T-helper 22 cell (primary cell): ENCODE results near the gene SNUPN.

Experiments
- DNase-seq: peaks from one replicate; pipeline ENCODE4 v3.0.0-alpha.2; 2020; ENCODE audit warnings: low read depth

Gene SNUPN

DNA sequence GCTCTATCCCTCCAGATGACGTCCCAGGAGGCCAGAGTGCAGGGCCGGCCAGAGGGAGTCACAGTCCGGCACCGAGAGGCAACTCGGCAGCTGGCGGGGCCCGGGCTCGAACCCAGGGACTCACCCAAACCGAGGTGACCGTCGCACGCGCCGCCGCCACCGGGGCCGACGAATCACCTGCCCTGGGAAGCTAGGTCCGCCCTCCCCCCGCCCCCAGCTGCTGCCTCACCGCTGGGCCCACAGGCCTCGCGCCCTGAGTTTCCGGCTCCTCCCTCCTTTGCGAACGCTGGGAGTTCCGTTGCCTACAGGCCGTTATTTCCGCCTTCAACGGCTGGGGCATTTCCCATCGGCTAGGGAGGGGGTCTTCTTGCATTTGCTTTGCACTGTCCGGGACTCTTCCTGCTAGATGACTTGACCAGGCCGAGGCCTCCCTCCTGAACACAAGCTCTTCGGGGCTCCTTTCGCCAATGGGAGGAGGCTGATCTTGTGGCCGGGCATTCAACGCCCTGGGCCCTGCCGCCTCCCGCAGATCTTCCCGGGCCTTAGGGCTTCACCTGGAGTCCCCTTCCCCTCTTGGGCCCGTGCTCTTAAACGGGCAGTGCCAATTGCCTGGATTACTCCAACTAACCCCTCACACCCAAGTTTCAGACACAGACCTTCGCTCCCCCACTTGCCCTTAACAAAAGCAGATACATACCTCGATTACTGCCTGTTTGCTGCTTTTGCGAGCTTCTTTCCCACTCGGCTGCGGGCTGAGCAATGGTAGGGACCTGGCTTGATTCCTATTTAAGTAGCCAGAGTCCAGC lies at the start of gene SNUPN:
Gene SNUPN, minus strand, starts transcription at position 184 of the 806 bp plus-strand sequence. CDS start 4,674 bp downstream, outside the sequence.
- DNase-seq: peak; percentile 88

DNA sequence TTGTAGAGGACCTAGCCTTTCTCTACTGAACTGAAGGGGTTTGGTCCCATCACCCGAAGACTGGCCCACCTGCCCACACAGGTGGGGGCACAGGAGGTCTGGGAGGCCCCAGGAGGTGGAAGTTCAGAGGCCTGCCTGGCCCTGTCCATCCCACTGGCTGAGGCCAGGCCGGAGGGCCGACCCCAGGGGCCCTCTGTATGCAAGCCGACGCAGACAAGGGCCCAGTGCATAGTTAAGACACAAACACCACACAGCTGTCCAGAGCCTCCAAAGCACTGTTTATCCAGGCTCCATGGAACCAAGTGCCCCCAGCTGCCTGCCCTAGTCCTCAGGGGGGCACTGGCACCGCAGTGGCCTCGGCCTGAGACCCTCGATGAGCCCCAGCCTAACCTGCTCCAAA lies 48.8 kb upstream of the SNUPN start:
- DNase-seq: no peak

DNA sequence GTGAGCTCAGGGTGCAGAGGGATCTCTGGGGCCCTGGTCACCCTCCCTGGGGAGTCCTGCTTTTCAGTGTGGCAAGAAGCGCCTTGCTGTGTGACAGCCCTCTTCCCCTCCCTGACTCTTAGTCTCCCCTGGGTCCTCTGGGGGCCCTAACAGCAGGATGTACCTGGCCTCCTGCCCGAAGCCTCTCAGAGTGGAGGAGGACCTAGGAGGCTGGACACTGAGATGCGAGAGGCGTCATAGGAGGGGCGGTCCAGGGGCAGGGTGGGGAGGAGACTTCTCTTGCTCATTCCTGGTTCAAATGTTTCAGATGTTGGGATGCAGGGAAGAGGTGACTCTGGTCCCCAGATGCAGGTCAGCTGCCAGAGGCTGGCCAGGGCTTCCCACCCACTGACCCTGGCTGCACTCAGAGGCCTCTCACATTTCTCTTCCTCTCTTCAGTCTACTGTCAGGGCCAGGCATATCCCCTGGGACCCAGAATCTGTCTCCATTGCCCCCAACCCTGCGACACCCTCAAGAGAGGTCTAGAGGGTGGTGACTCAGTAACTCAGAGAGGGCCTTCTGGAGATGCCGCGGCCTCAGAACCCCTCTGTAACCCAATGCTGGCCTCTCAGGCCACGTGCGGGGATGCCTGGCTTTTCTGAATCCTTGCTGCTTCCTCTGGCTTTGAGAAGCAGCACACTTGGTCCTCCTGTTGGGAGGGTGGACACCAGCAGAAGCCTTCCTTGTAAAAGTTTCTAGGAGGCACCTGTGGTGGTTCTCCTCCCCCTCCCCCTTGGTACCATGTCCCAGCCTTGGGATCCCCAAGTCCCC lies 48.1 kb upstream of the SNUPN start:
- DNase-seq: no peak

DNA sequence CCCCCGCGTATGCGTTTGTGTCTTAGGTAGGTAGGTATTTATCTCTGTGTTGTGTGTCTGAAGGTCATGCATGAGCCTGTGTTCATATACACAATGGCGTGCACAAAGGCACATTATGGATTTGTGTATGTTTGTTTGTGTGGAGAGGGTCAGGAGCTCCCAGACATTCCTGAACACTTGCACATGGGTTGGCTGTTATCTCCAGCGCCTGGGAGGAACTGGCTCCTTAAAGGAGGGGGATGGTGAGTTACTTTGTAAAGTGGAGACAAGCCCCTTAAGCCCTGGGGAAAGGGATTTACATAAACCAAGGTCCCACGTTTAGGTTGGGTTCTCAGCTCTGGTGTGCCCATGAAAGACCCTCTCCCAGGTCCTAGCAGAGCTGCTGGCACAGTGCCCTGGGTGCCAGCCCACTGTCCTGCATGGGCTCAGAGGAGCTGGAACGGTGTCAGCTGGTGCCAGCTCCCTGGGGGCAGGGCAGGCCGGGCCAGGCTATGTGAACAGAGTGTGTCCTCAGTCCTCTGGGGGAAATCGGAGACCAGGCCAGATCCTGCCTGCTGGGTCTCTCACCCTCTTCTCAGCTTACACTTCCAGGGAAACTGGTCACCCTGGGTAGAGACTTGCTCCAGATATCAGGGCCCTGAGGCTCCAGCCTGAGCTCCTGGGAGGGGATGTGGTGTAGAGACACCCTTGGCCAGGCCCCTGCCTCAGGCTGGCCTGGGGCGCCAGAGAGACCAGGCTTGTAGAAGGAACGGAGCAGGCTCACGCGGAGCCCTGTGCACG lies 47.3 kb upstream of the SNUPN start:
- no peak for DNase-seq

DNA sequence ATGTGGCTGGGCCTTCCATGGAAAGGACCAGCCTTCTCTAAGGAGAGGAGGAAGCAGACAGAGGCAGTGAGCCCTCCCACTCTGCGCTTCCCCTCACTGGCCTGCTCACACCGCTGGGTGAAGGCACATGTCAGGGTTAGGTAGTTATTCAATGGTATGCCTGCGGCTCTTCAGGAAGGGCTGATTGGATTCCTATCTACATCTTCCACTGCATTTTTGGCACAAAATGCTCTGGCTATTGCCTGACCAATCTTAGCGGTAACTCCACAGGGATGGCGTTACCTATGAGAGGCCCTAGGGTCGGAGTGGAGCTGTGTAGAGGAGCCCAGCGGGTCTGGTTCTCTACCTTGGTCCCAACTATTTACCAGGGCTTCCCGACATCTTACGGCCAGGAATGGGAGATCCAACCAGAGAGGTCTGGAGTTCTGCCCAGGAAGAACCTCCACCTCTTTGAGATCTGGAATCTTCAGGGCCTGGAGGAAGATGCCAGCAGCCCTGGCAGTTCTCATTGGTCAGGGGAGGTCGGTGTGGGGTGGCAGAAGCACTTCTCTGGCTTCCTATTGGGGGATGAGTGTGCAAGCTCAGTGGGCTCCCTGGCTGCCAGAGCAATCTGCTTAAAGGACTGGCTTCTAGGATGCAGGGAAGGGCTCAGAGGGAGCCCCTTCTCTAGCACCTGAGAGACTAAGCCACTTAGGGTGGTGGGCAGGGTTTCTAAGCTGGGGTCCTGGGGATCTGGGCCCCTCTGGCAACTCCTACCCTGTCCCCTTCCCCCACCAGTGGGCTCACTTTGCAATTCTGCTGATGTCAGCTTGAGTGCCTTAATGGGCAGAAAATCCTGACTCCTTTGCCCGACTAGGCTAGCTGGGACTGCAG lies 46.4 kb upstream of the SNUPN start:
- DNase-seq: no peak

DNA sequence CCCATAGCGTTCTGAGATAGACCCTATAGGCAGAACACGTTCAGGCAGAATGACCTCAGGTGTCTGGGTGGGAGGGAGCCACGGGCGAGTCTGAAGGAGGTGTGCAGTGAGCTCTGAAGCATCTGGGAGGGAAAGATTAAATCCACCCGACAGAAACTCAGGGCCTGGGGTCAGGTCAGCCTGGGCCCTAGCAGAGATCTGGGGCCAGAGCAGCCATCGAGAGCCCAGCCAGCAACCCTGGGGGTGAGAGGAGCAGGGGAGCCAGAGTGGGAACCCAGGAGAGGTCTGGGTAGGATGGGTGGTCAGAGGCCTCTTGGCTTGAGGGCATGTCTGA lies 44.3 kb upstream of the SNUPN start:
- no peak for DNase-seq

DNA sequence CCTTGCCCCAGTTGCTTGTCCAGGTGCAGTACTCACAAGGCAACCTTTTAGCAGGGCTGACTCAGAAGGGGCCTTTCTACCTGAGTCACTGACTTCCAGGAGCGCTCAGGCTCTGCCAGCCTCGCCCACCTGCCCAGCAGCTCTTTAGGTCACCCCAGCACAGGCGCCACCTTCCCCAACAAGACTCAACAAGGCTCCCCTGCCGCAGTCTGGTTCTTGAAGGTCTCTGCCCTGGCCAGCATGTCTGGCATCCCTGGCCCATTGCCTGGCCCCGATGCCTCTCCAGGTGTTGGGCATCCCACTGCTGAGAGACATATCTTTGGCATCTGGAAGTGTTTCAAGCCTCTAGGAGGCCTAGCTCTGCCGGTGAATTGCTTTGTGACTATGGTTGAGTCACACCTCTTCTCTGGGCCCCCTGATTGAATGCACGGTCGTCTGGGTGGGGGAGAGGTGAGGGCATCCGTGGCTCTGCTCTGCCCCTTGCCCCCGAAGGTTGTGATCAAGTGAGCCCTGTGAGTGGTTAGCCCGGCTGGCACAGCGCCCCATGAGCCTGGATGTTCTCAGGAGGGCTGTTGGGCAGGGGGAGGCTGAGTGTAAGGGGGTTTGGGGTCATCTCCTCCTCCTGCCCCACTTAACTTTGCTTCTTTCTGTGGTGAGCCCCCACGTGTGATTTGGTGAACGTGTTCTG lies 43.8 kb upstream of the SNUPN start:
- no peak for DNase-seq

DNA sequence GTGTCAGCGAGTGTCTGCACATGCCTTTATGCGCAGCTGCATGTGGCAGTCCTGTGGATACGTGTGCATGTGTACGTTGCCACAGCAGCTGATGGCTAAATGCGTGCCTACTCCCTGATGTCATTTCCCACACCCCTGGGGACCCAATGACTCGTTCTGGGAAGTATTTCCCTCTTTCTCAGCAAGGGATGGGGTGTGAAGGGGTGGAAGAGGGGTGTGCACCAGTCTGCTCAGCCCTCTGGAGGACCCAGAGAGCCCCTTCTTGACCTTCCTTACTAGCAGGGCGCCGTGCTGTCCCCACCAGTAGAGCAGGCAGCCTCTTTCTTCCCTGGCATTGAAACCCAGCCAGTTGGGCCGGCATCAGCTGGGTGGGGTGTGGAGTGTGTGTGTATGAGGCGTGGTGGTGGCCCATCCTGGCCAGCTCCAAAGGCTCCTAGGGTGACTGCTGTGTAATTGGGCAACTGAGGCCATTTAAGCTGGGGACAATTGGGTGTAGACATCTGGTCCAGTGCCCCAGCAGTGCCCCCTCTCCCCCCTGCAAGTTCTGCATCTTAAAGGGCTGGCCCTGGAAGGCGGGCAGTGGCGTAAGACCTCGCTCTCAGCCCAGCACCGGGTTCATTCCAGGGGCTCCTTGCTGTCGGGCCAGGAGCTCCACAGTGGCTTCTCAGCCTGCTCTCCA lies 41.4 kb upstream of the SNUPN start:
- no peak for DNase-seq

DNA sequence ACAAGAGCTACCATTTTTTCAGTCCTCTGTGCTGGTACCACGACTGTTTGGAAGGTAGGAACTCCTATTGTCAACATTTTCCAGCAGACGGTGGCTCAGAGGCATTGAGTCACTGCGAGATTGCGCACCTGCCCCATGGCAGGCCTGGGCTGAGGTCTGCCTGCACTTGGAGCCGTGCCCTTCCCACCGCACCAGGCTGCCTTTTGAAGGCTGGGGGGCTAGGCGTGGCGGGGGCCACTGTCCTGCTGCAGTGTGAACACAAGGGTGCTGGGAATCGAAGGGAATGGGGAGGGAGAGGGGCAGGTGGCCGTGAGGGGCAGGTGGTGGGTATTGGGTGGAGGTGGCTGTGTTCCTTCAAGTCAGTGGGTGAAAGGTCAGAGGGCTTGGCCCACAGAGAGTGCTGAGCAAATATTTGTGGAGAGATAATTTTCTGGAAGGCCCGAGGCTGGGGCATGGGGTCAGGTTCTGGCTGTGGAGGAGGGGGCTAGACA lies 38.5 kb upstream of the SNUPN start:
- DNase-seq: no peak

DNA sequence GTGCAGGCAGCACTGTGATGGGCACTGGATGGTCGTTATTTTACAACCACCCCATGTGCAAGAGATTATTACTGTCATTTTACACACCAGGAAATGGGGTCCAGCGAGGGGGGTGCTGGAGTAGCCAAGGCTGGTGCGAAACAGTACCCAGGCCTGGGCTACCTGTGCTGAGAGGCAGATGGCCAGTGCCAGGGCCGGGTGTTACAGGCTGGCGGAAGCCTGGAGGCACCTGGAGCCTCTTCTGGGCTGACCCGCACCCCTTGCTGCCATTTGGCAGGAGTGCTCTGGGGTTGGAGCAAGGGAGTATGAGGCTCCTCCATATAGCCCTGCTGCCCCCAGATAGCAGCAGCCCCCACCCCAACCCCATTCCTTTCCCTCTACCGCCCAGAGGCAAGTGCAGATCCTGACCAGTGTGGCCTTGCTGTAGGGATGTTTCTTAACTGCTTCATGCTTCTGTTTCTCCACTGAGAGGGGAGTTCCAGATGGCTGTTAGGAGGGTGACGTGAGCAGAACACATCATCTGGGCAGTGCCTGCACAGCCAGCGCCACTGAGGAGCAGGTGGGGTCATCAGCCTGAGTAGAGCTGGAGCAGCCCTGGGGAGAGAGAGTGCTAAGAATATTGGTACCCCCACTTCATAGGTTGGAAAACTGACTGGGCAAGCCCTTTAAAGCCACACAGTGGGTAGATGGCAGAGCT lies 37.4 kb upstream of the SNUPN start:
- no peak for DNase-seq

DNA sequence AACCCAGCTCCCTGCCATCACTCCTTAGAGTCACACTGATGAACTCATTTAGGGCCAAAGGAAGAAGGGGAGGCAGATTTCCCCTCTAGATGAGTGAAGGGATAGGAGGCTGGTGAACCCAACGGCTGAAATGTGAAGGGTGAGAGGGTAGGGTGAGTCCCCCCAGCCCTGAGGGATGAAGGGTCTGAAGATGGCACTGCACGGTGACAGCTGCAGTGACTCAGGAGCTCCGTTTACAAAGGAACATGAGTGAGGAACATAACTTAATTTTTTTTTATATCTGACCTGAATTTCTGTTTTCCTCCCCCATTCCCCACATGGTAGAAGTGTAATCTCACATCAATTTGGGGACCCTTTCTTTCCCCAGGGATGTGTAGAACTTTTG lies 36.2 kb upstream of the SNUPN start:
- DNase-seq: no peak

DNA sequence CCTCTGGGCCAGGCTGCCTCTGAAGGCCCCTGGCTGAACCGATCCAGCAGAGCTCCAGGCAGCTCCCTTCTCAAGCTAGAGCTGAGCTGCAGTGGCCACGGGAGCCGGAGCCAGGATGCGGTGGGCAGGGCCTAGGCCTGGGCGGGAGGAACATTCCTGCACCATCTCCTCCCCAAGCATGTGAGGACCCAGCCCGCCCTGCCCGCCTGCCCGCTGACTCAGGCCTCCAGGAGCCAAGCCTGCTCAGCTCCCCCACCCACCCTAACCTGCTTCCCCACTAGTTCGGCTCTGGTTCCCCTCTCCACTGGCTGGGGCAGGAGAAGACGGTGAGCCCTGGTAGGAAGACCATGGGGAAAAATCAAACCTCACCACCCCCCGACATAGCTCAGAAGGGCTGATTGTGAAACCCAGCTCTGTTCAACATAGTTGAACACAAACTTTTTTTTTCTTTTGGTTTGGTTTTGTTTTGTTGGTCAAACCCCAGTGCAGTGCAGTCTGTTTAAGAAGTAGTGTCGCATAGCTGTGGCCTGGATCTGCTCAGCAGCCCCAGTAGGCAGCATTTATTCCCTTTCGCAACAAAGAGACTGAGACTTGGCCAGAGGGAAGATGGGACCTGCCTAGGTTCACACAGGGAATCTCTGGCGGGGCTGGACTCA lies 35.7 kb upstream of the SNUPN start:
- no peak for DNase-seq

DNA sequence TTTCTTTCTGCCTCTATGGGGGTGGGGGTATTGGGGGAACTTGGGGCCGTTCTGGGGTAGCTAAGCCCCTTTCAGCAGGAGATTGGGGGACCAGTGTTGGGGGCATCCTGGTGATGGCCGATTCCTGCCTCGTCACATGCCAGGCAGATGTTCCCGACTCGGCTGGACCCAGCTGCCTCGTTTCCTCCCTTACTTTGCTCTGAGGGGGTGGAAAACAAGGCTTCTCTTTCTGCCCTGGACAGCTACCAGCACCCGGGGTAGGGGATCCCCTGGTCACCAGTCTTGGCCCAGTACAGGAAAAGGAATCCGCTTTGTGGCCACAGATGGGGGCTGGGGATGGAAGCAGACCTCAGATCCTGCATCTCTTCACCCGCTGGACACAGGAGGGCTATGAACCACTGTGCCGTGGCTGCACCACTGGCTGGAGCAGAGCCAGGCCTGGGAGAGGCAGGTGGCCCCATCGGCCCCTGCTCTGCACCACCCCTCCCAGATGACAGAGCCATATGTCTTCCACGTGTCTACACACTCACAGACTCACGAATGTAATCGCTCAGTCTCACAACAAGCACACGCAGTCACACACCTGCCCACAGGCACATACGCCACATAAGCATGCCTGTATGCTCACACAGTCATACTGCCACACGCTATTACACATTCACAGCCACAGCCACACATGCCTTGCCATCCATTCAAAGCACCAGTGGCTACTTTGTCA lies 34.6 kb upstream of the SNUPN start:
- no peak for DNase-seq

DNA sequence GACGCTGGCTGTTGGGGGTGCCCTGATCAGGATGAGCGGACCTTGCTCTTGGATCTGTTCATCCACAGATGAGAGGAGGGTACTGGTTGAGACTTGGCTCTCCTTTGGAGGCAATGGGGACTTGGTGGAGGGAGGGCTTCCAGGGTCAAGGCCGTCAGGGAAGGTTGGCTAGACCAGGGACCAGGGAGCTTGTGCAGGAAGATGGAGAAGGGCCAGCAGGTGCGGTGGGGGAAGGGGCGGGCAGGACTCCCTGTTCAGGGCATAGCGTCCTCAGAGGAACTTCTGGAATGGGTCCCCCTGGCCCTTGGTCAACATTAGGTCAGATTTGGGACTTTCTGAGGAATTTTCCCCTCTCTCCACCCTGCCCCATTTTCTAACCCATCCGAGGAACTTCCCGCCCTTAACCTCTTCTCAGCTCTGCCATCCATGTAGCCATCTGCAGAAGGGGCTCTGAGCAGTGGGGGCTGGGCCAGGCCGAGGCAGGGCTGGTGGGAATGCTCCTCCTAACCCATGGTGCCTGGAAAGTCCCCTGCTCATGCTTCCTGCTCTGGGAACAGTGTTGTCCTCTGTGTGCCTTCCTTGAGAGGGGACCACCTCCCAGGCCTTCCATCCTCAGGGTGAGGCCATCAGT lies 33.7 kb upstream of the SNUPN start:
- DNase-seq: no peak

DNA sequence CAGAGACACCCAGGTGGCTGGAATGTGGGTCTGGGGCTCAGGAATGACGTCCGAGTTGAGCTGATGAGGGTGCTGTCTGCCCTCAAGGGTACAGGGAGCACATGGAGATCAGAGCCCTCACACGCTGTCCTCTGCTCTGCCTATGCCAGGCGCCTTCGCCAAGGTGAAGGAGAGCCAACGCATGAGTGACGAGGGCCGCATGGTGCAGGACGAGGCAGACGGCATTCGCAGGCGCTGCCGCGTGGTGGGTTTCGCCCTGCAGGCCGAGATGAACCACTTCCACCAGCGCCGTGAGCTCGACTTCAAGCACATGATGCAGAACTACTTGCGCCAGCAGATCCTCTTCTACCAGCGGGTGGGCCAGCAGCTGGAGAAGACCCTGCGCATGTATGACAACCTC lies 31.3 kb upstream of the SNUPN start:
- DNase-seq: no peak

DNA sequence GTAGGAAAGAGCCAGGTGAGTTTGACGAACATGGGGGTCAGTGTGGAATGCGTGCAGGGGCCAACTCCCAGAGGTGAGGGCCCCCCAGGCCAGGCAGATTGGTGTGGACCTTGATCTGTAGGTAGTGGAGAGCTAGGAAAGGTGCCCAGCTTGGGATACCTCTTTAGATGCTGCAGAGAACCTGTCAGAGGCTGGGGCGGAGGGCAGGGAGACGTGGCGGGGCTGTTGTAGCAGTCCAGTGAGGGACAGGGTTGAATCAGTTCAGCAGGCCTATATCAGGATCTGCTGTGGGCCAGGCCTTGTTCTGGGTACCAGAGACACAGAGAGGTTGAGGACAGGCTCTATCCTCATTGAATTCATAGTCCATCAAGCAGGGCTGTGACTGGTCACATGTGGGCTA lies 30.8 kb upstream of the SNUPN start:
- no peak for DNase-seq

DNA sequence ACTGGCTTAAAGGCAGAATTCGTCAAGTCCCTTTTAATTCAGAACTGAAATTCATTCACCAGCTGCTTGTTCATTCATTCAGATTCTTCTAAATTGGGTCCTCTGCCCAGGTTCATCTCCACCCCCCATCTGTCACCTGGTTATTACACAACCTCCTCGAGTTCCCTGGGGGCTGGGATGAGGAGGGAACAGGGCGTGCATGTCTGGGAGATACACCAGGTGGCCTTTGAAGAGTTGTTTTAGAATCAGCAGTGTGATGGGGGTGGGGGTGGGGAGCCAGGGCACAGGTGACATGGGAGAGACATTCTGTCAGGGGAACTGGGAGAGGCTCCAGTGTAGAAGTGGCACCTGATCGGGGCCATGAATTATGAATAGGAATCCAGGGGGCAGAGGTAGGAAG lies 30.4 kb upstream of the SNUPN start:
- no peak for DNase-seq
